ENCODE measurements around the gene PKNOX2. TPM values are rescaled to one million over a fixed set of nuclear protein-coding genes. Genes with fewer than 3 reads are reported as not detected.

PKNOX2 gene
- total RNA-seq, 1 donor from 2014 or later = 3.4 TPM

DNA sequence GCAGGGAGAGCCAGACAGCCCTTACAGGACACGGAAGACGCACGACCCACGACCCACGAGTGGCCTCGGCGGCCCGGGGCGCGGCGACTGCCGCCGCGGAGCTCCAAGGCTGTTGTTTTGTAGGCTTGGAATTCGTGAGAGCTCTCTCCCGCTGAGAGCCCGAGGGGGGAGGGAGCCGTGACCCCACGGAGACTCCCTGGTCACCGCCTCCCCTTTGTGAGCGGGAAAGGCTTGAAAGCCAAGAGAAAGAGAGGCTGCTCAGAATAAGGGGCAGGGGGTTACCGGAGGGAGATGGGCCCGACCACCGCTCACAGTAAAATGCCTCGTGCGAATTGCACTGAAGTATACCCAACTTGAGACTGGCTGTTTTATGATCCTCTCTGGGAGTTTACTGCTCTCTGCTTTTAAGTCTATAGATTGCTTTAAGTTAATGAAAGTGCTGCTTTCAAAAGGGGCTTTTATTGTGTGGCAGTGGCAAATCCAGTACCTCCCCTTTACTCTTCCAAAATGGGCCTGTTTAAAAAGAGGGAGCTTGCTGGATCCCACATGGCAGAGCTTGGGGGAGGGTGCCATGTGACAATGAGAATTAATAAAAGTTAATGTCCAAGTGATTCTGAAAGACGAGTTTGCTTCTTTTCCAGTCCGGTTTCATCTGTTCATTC lies 2.9 kb downstream of the PKNOX2 start:
- DNase-seq (ENCODE audit: extremely low spot score in 2 of 2) = no peak
- H3K36me3 ChIP-seq = no peaks in the 10 kb centered on the region
- peak overlapping the region; percentile 64 to 82 for H3K4me3 ChIP-seq
- no peaks in the 10 kb centered on the region for H3K9me3 ChIP-seq
- peak overlapping the region; percentile 87 for H3K27ac ChIP-seq
- TF ChIP-seq, protein P1, sequence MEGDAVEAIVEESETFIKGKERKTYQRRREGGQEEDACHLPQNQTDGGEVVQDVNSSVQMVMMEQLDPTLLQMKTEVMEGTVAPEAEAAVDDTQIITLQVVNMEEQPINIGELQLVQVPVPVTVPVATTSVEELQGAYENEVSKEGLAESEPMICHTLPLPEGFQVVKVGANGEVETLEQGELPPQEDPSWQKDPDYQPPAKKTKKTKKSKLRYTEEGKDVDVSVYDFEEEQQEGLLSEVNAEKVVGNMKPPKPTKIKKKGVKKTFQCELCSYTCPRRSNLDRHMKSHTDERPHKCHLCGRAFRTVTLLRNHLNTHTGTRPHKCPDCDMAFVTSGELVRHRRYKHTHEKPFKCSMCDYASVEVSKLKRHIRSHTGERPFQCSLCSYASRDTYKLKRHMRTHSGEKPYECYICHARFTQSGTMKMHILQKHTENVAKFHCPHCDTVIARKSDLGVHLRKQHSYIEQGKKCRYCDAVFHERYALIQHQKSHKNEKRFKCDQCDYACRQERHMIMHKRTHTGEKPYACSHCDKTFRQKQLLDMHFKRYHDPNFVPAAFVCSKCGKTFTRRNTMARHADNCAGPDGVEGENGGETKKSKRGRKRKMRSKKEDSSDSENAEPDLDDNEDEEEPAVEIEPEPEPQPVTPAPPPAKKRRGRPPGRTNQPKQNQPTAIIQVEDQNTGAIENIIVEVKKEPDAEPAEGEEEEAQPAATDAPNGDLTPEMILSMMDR (IDR thresholded peaks at IDR 0.05) = no peak
- TF ChIP-seq POLR2AphosphoS5 (IDR thresholded peaks at IDR 0.05; ENCODE audit: insufficient read depth in 1 of 2, low read depth in 1 of 2) = peak in 1 of 2 donors; percentile 62
- H3K27me3 ChIP-seq = no peaks in the 10 kb centered on the region
- intact Hi-C loops (cut with DNase I) = no loop called here
- peaks cover 74% of the 10 kb centered on the region for H3K4me1 ChIP-seq

DNA sequence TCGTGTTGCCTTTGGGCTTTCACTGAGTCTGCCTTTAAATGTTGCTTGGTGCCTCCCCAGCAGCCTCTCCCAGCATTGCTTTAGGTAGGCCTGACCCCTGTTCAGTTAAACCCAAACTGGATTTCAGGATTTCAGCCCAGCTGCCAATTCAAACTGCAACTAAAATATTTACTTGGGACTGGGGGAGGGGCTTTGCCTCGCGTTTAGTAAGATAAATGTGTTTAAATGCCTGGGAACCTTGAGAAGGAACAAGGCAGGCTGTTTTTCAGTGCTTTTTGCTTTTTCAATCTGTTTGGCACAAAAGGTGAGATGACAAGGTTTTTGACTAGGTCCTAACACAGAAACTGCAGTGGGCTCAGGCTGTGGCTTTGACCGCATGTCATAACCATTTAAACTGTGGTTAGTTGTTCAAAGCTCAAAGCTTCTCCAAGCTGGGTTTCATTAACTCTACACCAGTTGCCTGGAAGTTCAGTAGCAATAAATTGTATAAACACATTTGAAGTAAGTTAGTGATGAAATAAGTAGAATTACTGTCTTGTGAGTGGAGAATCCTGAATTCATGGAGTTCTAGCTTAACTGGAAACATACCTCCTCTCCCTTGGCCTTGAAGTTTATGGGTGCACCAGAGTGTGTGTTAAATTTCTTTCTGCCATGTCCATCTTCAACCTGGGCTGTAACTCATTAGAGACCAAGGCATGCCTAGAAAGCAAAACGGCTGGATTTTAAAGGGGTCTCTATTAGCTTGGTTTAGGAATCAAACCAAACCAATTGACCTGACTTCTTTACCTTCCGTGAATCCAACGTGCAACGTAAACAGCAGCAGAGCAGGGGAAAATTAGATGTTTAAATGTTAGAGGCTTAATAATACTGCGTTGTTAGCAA lies 3.6 kb downstream of the PKNOX2 start:
- Histone ChIP-seq H3K36me3 (no peaks in the 10 kb centered on the region), H3K27ac (peak overlapping the region; percentile 87), H3K4me3 (no peak overlapping the region), H3K9me3 (no peaks in the 10 kb centered on the region), H3K27me3 (no peaks in the 10 kb centered on the region), H3K4me1 (peaks cover 74% of the 10 kb centered on the region)
- TF ChIP-seq POLR2A (IDR thresholded peaks at IDR 0.05) (no peak), POLR2AphosphoS5 (IDR thresholded peaks at IDR 0.05; ENCODE audit: insufficient read depth in 1 of 2, low read depth in 1 of 2) (no peak)
- TF ChIP-seq, protein P1 (IDR thresholded peaks at IDR 0.05) = no peak
- no peak for DNase-seq (ENCODE audit: extremely low spot score in 2 of 2)
- intact Hi-C loops (cut with DNase I) = no loop called here

DNA sequence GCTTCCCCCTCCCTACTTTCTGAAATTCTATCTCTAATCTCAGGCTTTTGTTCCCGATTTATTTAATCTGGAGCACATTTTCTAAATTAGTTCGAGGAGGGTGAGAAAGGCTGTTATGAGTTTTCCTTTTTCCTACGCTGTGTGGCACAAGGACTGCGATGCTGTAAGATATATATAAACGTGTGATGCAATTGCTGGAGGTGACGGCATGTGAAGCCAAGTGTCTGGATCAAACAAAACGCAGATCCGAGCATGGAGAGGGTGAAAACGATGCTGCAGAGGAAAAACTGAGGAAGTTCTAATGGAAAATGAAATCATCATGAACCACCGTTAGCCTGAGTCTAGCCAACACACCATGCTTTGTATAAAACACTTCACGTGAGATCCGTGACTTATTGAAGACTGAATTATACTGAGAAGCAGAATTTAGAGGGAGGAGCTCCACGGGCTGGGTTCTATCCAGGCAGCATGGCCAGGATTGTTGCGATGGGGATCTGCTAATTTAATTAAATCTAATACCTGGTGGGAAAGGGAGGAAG lies 4.4 kb downstream of the PKNOX2 start:
- H3K36me3 ChIP-seq = no peaks in the 10 kb centered on the region
- H3K27ac ChIP-seq = peak overlapping the region; percentile 87
- H3K9me3 ChIP-seq = no peaks in the 10 kb centered on the region
- intact Hi-C loops (cut with DNase I) = no loop called here
- no peak for DNase-seq (ENCODE audit: extremely low spot score in 2 of 2)
- H3K27me3 ChIP-seq = no peaks in the 10 kb centered on the region
- peaks cover 67% of the 10 kb centered on the region for H3K4me1 ChIP-seq
- TF ChIP-seq POLR2AphosphoS5 (IDR thresholded peaks at IDR 0.05; ENCODE audit: insufficient read depth in 1 of 2, low read depth in 1 of 2) (no peak), POLR2A (IDR thresholded peaks at IDR 0.05) (no peak)
- TF ChIP-seq, protein P1 (IDR thresholded peaks at IDR 0.05) = no peak
- H3K4me3 ChIP-seq = no peak overlapping the region

DNA sequence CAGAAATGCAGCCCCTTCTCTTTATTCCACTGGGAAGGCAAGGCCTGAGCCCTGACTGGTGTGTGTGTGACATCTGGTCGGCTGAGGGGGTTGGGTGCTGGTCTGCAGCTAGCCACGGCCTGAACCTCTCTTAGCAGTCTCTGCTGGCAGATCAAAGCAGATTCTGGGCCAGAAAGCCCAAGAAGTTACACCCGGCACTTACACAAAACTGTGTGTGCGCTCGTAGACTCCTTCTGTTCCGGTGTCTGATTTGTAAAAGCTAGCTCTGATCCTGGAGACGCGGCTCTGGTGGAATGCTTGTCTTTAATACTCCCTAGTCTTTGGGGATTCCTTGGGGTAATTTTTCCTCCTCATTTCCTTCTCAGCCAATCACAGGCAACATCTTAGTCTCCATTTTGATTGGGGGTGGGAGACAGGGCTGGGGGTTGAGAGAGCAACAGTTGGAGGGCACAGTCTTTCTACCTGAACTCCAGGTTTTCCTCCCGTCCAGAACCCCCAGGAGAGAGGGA lies 5.5 kb downstream of the PKNOX2 start:
- TF ChIP-seq POLR2A (IDR thresholded peaks at IDR 0.05) (no peak), POLR2AphosphoS5 (IDR thresholded peaks at IDR 0.05; ENCODE audit: insufficient read depth in 1 of 2, low read depth in 1 of 2) (no peak)
- TF ChIP-seq, protein P1 (IDR thresholded peaks at IDR 0.05) = no peak
- Histone ChIP-seq H3K9me3 (no peaks in the 10 kb centered on the region), H3K4me3 (no peak overlapping the region), H3K27ac (peak overlapping the region; percentile 34), H3K27me3 (no peaks in the 10 kb centered on the region), H3K36me3 (no peaks in the 10 kb centered on the region), H3K4me1 (peaks cover 63% of the 10 kb centered on the region)
- intact Hi-C loops (cut with DNase I) = no loop called here
- no peak for DNase-seq (ENCODE audit: extremely low spot score in 2 of 2)

Measured in vagina (tissue), 2 donors.